ENCODE results near the gene TRIM32. TPM values are rescaled to one million over a fixed set of nuclear protein-coding genes. Genes with fewer than 3 reads are reported as not detected.

The TRIM32 gene
- total RNA-seq, 1 experiment from 2014 or later: 23.2 TPM

GRCh38 chr9:116715751-116716150, 28.6 kb downstream of the TRIM32 start:
- no peak for ATAC-seq

More at GRCh38 chr9:116715751-116716150, 28.6 kb downstream of the TRIM32 start:
- POLR2A ChIA-PET: no interaction called here
- no peak overlapping the region for H3K4me3 ChIP-seq (replicated peaks in 1 of 2; ENCODE audit: low read depth in 1 of 2, low read length in 2 of 2)
- no peaks in the 10 kb centered on the region for H3K79me2 ChIP-seq (ENCODE audit: insufficient read depth, low read length)
- no peak overlapping the region for H3K9ac ChIP-seq (ENCODE audit: low read length)
- H3K27ac ChIP-seq (ENCODE audit: low read depth, low read length): no peak overlapping the region
- TF ChIP-seq ATF3 (IDR thresholded peaks at IDR 0.05) (no peak), CTCF (IDR thresholded peaks at IDR 0.05 in 2 of 3, conservative IDR thresholded peaks at IDR 0.05 in 1 of 3; ENCODE audit: borderline replicate concordance in 1 of 3, insufficient read depth in 1 of 3, low read depth in 2 of 3, low read length in 2 of 3) (no peak), SRF (IDR thresholded peaks at IDR 0.05; ENCODE audit: low read depth) (no peak), REST (IDR thresholded peaks at IDR 0.05; ENCODE audit: low read depth) (no peak), EGR1 (IDR thresholded peaks at IDR 0.05; ENCODE audit: low read depth) (no peak), TCF7L2 (IDR thresholded peaks at IDR 0.05; ENCODE audit: borderline replicate concordance, extremely low read depth, insufficient read depth, insufficient read length) (no peak), ZBTB33 (IDR thresholded peaks at IDR 0.05; ENCODE audit: extremely low read depth, insufficient replicate concordance, low read length) (no peak), SIN3A (IDR thresholded peaks at IDR 0.05; ENCODE audit: low read depth) (no peak), RAD21 (IDR thresholded peaks at IDR 0.05; ENCODE audit: low read depth) (no peak), ELF1 (IDR thresholded peaks at IDR 0.05; ENCODE audit: borderline replicate concordance, low read depth) (no peak), MAX (IDR thresholded peaks at IDR 0.05) (no peak), SP1 (IDR thresholded peaks at IDR 0.05; ENCODE audit: low read depth) (no peak), EZH2phosphoT487 (IDR thresholded peaks at IDR 0.05; ENCODE audit: borderline replicate concordance) (no peak), JUND (IDR thresholded peaks at IDR 0.05) (no peak), POLR2A (IDR thresholded peaks at IDR 0.05; ENCODE audit: borderline replicate concordance, extremely low read depth, insufficient read depth, insufficient read length) (no peak), ZNF274 (IDR thresholded peaks at IDR 0.05; ENCODE audit: low read depth, low read length) (no peak), CBX3 (IDR thresholded peaks at IDR 0.05; ENCODE audit: low read depth) (no peak)
- CTCF ChIA-PET: no interaction called here
- RAD21 ChIA-PET (ENCODE audit: low non-redundant PET in 1 of 2, low total read pairs in 2 of 2, uncharacterized antibody in 2 of 2, unreplicated experiment in 2 of 2): no interaction called here
- no peaks in the 10 kb centered on the region for H3K9me2 ChIP-seq (ENCODE audit: insufficient read depth)
- H4K20me1 ChIP-seq (ENCODE audit: insufficient read depth): no peaks in the 10 kb centered on the region
- intact Hi-C loops (cut with micrococcal nuclease): no loop called here
- DNase-seq (ENCODE audit: low read depth, low spot score): no peak
- H3K36me3 ChIP-seq (ENCODE audit: control insufficient read depth in 1 of 2, insufficient read depth in 2 of 2, low read length in 2 of 2): no peaks in the 10 kb centered on the region
- no peaks in the 10 kb centered on the region for H3K9me3 ChIP-seq (ENCODE audit: control insufficient read depth in 1 of 2, insufficient read depth in 1 of 2, low read depth in 1 of 2, low read length in 2 of 2)
- peaks cover 11% of the 10 kb centered on the region; the same call in 1 of the 2 replicates for H3K27me3 ChIP-seq (ENCODE audit: insufficient read depth, low read length)
- H3K4me2 ChIP-seq (ENCODE audit: low read length): no peak overlapping the region
- H3K4me1 ChIP-seq (ENCODE audit: control insufficient read depth in 1 of 2, insufficient read depth in 2 of 2, low read length in 2 of 2): no peaks in the 10 kb centered on the region
- no peak overlapping the region for H2AFZ ChIP-seq (ENCODE audit: low read depth, low read length, poor library complexity, severe bottlenecking)
- BruUV-seq (replicated peaks): no TSS peak
